Endothelial cell of umbilical vein (primary cell): ENCODE data around the gene CDC42BPB.

ENCODE experiments used
- CTCF ChIP-seq, 2 donors: IDR thresholded peaks; 1 replicate in 1 of 2; 2 replicates in 1 of 2; pipeline ENCODE4 v1.5.1; 2011; ENCODE audit warnings: low read length in 2 of 2, mild to moderate bottlenecking in 2 of 2, moderate library complexity in 2 of 2, control low read depth in 1 of 2, inconsistent platforms in 1 of 2, low read depth in 1 of 2; ENCODE audit not compliant: insufficient read depth in 1 of 2; ENCODE audit errors: extremely low read depth in 1 of 2
- EZH2 ChIP-seq: IDR thresholded peaks from 2 replicates; pipeline ENCODE4 v1.6.1; 2012; ENCODE audit warnings: borderline replicate concordance, low read depth, mild to moderate bottlenecking, moderate library complexity, low read length, inconsistent platforms; ENCODE audit not compliant: severe bottlenecking
- JUN ChIP-seq: IDR thresholded peaks from 2 replicates; pipeline ENCODE4 v1.6.1; 2011; ENCODE audit warnings: borderline replicate concordance, low read depth; ENCODE audit not compliant: insufficient read length, insufficient read depth
- POLR2A ChIP-seq: IDR thresholded peaks from 2 replicates; pipeline ENCODE4 v1.6.1; 2012; ENCODE audit warnings: low read depth, mild to moderate bottlenecking, control low read depth, low read length
- TF ChIP-seq, protein P1 (sequence below): IDR thresholded peaks from 2 replicates; pipeline ENCODE4 v1.6.1; 2011; ENCODE audit not compliant: insufficient read depth, insufficient read length

- TF ChIP-seq CTCF (IDR thresholded peaks at IDR 0.05; ENCODE audit: extremely low read depth in 1 of 2, insufficient read depth in 1 of 2, low read depth in 1 of 2, low read length in 2 of 2), result no peak
- TF ChIP-seq, protein P1, sequence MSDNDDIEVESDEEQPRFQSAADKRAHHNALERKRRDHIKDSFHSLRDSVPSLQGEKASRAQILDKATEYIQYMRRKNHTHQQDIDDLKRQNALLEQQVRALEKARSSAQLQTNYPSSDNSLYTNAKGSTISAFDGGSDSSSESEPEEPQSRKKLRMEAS, result no peak
- TF ChIP-seq JUN, result no peak
- no peak for TF ChIP-seq EZH2
- TF ChIP-seq POLR2A, result peak; percentile 53
Observed at GRCh38 chr14:103057028-103057371, 349 bp downstream of the CDC42BPB start.
